IMR-90 (cell line): ENCODE results near the gene AOPEP. TPM values are rescaled to one million over a fixed set of nuclear protein-coding genes. Genes with fewer than 3 reads are reported as not detected.
A peak's percentile ranks its signal among the peaks of the same experiment; 100 is the strongest.

Source experiments
- ATAC-seq: fragments of 200-7000 bp; cut with Tn5 transposase; 2 replicates; pipeline ENCODE4 v1.9.1; 2020; ENCODE audit warnings: low read depth, mild to moderate bottlenecking, moderate library complexity
- BruUV-seq: library from RNA; stranded (reverse); fragments of 400-500 nt; replicated peaks from 2 replicates; lab custom pipeline; 2021; lab: Mats Ljungman, UMichigan
- CTCF ChIA-PET: fragments of 300-600 bp; formaldehyde crosslinking; extraction: SDS; loops from one replicate; lab custom pipeline; 2021; ENCODE audit warnings: antibody characterized with exemption; lab: Yijun Ruan, JAX
- POLR2A ChIA-PET: fragments of 300-600 bp; sonication (Branson Sonifier 250); formaldehyde crosslinking; loops from one replicate; lab custom pipeline; 2022; ENCODE audit warnings: antibody characterized with exemption; ENCODE audit not compliant: unreplicated experiment; lab: Charles Lee
- DNase-seq: peaks from one replicate; pipeline ENCODE4 v3.0.0; 2013
- H2AFZ ChIP-seq: replicated peaks from 2 replicates; pipeline ENCODE3; 2013; ENCODE audit warnings: low read length, mild to moderate bottlenecking; ENCODE audit not compliant: poor library complexity
- H2AK5ac ChIP-seq: 2 replicates; pipeline ENCODE4 v1.6.1; 2013; ENCODE audit warnings: low read depth, low read length, inconsistent platforms
- H2AK9ac ChIP-seq: replicated peaks from 2 replicates; pipeline ENCODE3; 2013; ENCODE audit warnings: mild to moderate bottlenecking, low read depth, low read length, moderate library complexity; ENCODE audit not compliant: poor library complexity
- H2BK120ac ChIP-seq: 2 replicates; pipeline ENCODE4 v1.6.1; 2013; ENCODE audit warnings: low read depth, low read length, inconsistent platforms
- H2BK15ac ChIP-seq: 3 replicates; pipeline ENCODE4 v1.6.1; 2013; ENCODE audit warnings: low read depth, low read length, inconsistent platforms
- H2BK20ac ChIP-seq: 2 replicates; pipeline ENCODE4 v1.6.1; 2013; ENCODE audit warnings: low read depth, mild to moderate bottlenecking, inconsistent platforms, low read length, moderate library complexity
- H2BK5ac ChIP-seq: 2 replicates; pipeline ENCODE4 v1.6.1; 2013; ENCODE audit warnings: mild to moderate bottlenecking, low read depth, low read length, inconsistent platforms; ENCODE audit not compliant: poor library complexity, severe bottlenecking
- H3K14ac ChIP-seq: replicated peaks from 2 replicates; pipeline ENCODE4 v1.6.1; 2013; ENCODE audit warnings: low read depth, low read length, inconsistent platforms
- H3K18ac ChIP-seq: 2 replicates; pipeline ENCODE4 v1.6.1; 2013; ENCODE audit warnings: low read depth, low read length, control low read depth
- H3K23ac ChIP-seq: 2 replicates; pipeline ENCODE4 v1.6.1; 2013; ENCODE audit warnings: low read depth, low read length, inconsistent platforms
- H3K27ac ChIP-seq: 2 replicates; pipeline ENCODE4 v1.5.1; 2013; ENCODE audit warnings: mild to moderate bottlenecking, control low read depth, low read length; ENCODE audit not compliant: insufficient read depth
- H3K27me3 ChIP-seq: 2 replicates; pipeline ENCODE4 v1.6.1; 2013; ENCODE audit warnings: low read length; ENCODE audit not compliant: control insufficient read depth, insufficient read depth
- H3K36me3 ChIP-seq: 2 replicates; pipeline ENCODE4 v1.6.1; 2013; ENCODE audit warnings: low read length, mixed read lengths; ENCODE audit not compliant: control insufficient read depth, insufficient read depth
- H3K4ac ChIP-seq: 2 replicates; pipeline ENCODE4 v1.6.1; 2013; ENCODE audit warnings: low read depth, low read length, inconsistent platforms
- H3K4me1 ChIP-seq: 2 replicates; pipeline ENCODE4 v1.6.1; 2013; ENCODE audit warnings: low read length, mixed read lengths; ENCODE audit not compliant: control insufficient read depth, insufficient read depth
- H3K4me2 ChIP-seq: 2 replicates; pipeline ENCODE4 v1.6.1; 2013; ENCODE audit warnings: low read depth, mild to moderate bottlenecking, control low read depth, low read length, moderate library complexity
- H3K4me3 ChIP-seq: 2 replicates; pipeline ENCODE4 v1.5.1; 2013; ENCODE audit warnings: low read depth, mild to moderate bottlenecking, control low read depth, low read length, moderate library complexity; ENCODE audit not compliant: insufficient read depth
- H3K56ac ChIP-seq: 2 replicates; pipeline ENCODE4 v1.6.1; 2013; ENCODE audit warnings: low read length, inconsistent platforms; ENCODE audit not compliant: insufficient read depth; ENCODE audit errors: extremely low read depth
- H3K79me1 ChIP-seq, 2 experiments: 2 replicates each; pipeline ENCODE4 v1.6.1; 2013; ENCODE audit warnings: low read length in 2 of 2, inconsistent platforms in 1 of 2, low read depth in 1 of 2
- H3K9ac ChIP-seq: 2 replicates; pipeline ENCODE4 v1.6.1; 2013; ENCODE audit warnings: low read depth, low read length, control low read depth
- H3K9me1 ChIP-seq: 2 replicates; pipeline ENCODE4 v1.6.1; 2013; ENCODE audit warnings: low read length, inconsistent platforms; ENCODE audit not compliant: insufficient read depth
- H3K9me3 ChIP-seq: 2 replicates; pipeline ENCODE4 v1.6.1; 2013; ENCODE audit warnings: low read length; ENCODE audit not compliant: control insufficient read depth, insufficient read depth
- H4K20me1 ChIP-seq: 2 replicates; pipeline ENCODE4 v1.6.1; 2013; ENCODE audit warnings: low read length, inconsistent platforms; ENCODE audit not compliant: insufficient read depth
- H4K5ac ChIP-seq: 2 replicates; pipeline ENCODE4 v1.6.1; 2013; ENCODE audit warnings: mild to moderate bottlenecking, low read depth, low read length, control low read depth
- H4K8ac ChIP-seq, 2 experiments: 2 replicates each; pipeline ENCODE4 v1.6.1; 2013; ENCODE audit warnings: low read depth in 2 of 2, low read length in 2 of 2, control low read depth in 1 of 2, inconsistent platforms in 1 of 2
- H4K91ac ChIP-seq: 2 replicates; pipeline ENCODE4 v1.6.1; 2013; ENCODE audit warnings: low read depth, low read length, inconsistent platforms; ENCODE audit not compliant: insufficient read depth
- BHLHE40 ChIP-seq: fragments of 150-350 bp; IDR thresholded peaks from 2 replicates; pipeline ENCODE4 v1.6.1; 2016; ENCODE audit warnings: mild to moderate bottlenecking, low read depth, low read length
- CEBPB ChIP-seq: IDR thresholded peaks from 2 replicates; pipeline ENCODE4 v1.6.1; 2012; ENCODE audit warnings: low read depth, low read length, improper control_type of control experiment
- CHD1 ChIP-seq: IDR thresholded peaks from 2 replicates; pipeline ENCODE4 v1.6.1; 2012; ENCODE audit warnings: low read depth, low read length, improper control_type of control experiment
- CTCF ChIP-seq: conservative IDR thresholded peaks from 2 replicates; pipeline ENCODE4 v1.5.1; 2012; ENCODE audit warnings: mild to moderate bottlenecking, low read depth, low read length, improper control_type of control experiment
- FOS ChIP-seq: fragments of 150-350 bp; IDR thresholded peaks from 2 replicates; pipeline ENCODE4 v1.6.1; 2016; ENCODE audit warnings: low read depth, low read length
- MAFK ChIP-seq: IDR thresholded peaks from 2 replicates; pipeline ENCODE4 v1.6.1; 2012; ENCODE audit warnings: low read depth, low read length, improper control_type of control experiment
- MAZ ChIP-seq: IDR thresholded peaks from 2 replicates; pipeline ENCODE4 v1.6.1; 2012; ENCODE audit warnings: low read depth, mild to moderate bottlenecking, low read length, improper control_type of control experiment, moderate library complexity, borderline replicate concordance
- MXI1 ChIP-seq: IDR thresholded peaks from 2 replicates; pipeline ENCODE4 v1.6.1; 2012; ENCODE audit warnings: low read depth, mild to moderate bottlenecking, low read length, moderate library complexity, borderline replicate concordance
- NFE2L2 ChIP-seq: fragments of 150-350 bp; IDR thresholded peaks from 2 replicates; pipeline ENCODE4 v1.6.1; 2016; ENCODE audit warnings: low read depth, mild to moderate bottlenecking, low read length
- POLR2A ChIP-seq: IDR thresholded peaks from 2 replicates; pipeline ENCODE4 v1.6.1; 2012; ENCODE audit warnings: mild to moderate bottlenecking, low read depth, low read length
- RCOR1 ChIP-seq: IDR thresholded peaks from 2 replicates; pipeline ENCODE4 v1.6.1; 2012; ENCODE audit warnings: mild to moderate bottlenecking, low read length, improper control_type of control experiment; ENCODE audit not compliant: insufficient replicate concordance
- SMC3 ChIP-seq: fragments of 150-350 bp; IDR thresholded peaks from 2 replicates; pipeline ENCODE4 v1.6.1; 2016; ENCODE audit warnings: low read depth, mild to moderate bottlenecking, antibody characterized with exemption, low read length, moderate library complexity
- WGBS, 2 experiments: methylation state at CpG; one replicate each; pipeline versions ENCODE4 v1.1.5 to v1.1.7; 2013; ENCODE audit warnings: missing lambda C conversion rate in 2 of 2; ENCODE audit not compliant: insufficient read length in 1 of 2; ENCODE audit errors: extremely low coverage in 2 of 2; 5-methylcytosine and 5-hydroxymethylcytosine counted together
- dilution Hi-C: fragments of 300-500 bp; cut with HindIII; formaldehyde crosslinking; loops from one replicate; pipeline ENCODE4 v1.14.3; 2018; ENCODE audit warnings: low sequenced_read_pairs; ENCODE audit not compliant: unreplicated experiment
- in situ Hi-C: fragments of 300-500 bp; cut with MboI; formaldehyde crosslinking; loops from 3 replicates; pipeline ENCODE4 v1.14.3; 2019; ENCODE audit warnings: low sequenced_read_pairs, inconsistent platforms, mixed read lengths
- intact Hi-C: fragments of 100-400 bp; cut with micrococcal nuclease; formaldehyde crosslinking; loops from 2 replicates; pipeline ENCODE4 v1.10.0; 2022
- polyA plus RNA-seq, 3 experiments: library from polyadenylated mRNA; depleted of rRNA; stranded (reverse); fragments of >200 nt; gene quantifications; 2 replicates each; pipeline ENCODE4 v1.2.3, GENCODE V29; 2012; ENCODE audit warnings: low replicate concordance in 1 of 3
- total RNA-seq: library from RNA; depleted of rRNA; stranded (reverse); fragments of >200 nt; gene quantifications from 2 replicates; pipeline ENCODE4 v1.2.3, GENCODE V29; 2012
- TF ChIP-seq, protein P1 (sequence below): fragments of 150-350 bp; IDR thresholded peaks from 2 replicates; pipeline ENCODE4 v1.6.1; 2016; ENCODE audit warnings: low read depth, mild to moderate bottlenecking, low read length, moderate library complexity, borderline replicate concordance

AOPEP gene
- total and polyA plus RNA-seq, 2 of the 4 experiments (the other 2 are of a cell fraction), result 34.9 to 38.7 TPM

DNA sequence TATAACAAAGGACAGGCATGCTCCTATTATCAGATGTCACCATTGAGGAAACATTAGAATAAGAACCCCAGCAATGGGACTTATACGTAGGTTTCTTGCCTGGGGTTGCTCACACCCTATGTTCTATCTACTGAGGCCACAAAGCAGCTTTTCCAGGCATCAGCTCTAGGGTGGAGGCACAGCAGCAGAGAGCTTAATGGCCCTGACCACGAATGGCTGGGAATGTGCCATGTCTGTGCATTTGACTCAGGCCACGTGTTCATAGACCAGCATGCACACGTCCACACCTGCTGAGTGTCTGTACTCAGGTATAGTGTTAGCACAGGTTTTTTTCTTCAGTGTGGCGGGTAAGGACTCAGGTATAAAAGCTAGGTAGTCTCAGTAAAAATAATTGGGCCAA is 129.4 kb downstream of the AOPEP start:
- no peak overlapping the region for H2BK5ac ChIP-seq
- 80% methylated on average over 2 of the region's 5 CpGs; no CpG with 5 or more reads in 1 of the 2 experiments for WGBS, 2 experiments
- in situ Hi-C loops (no loop called here), dilution Hi-C loops (no loop called here), intact Hi-C loops (loop anchor here (5.0 kb wide), 1 partner anchor 34 kb away; no protein-coding TSS in a partner anchor)
- no peak for DNase-seq
- no peak overlapping the region for H4K5ac ChIP-seq
- peaks cover 9% of the 10 kb centered on the region for H3K4me1 ChIP-seq
- no peak overlapping the region for H3K27ac ChIP-seq
- no peak overlapping the region for H3K18ac ChIP-seq
- H3K4me3 ChIP-seq, result no peak overlapping the region
- H4K91ac ChIP-seq, result no peak overlapping the region
- no peak overlapping the region for H3K9ac ChIP-seq
- no peak overlapping the region for H3K14ac ChIP-seq
- no peak overlapping the region for H2BK15ac ChIP-seq
- no peak overlapping the region for H3K4me2 ChIP-seq
- no peak overlapping the region for H2BK120ac ChIP-seq
- no peak overlapping the region for H3K23ac ChIP-seq
- ChIA-PET CTCF (no interaction called here), POLR2A (no interaction called here)
- no peak overlapping the region for H3K56ac ChIP-seq
- H3K36me3 ChIP-seq, result peaks cover 2% of the 10 kb centered on the region
- H3K9me1 ChIP-seq, result peaks cover 11% of the 10 kb centered on the region
- H3K9me3 ChIP-seq, result 0 out of 2 replicates have a peak, but pooled peaks cover 2% of the 10 kb centered on the region
- no peak overlapping the region for H2BK20ac ChIP-seq
- no peak overlapping the region for H4K8ac ChIP-seq
- no peak overlapping the region for H2AFZ ChIP-seq
- H2AK9ac ChIP-seq, result no peak overlapping the region
- no peak overlapping the region for H3K4ac ChIP-seq
- no peak for ATAC-seq
- BruUV-seq, result no TSS peak
- H3K27me3 ChIP-seq, result no peaks in the 10 kb centered on the region
- H3K79me1 ChIP-seq, result peaks cover 0 to 14% of the 10 kb centered on the region in 2 experiments; a peak in 2 of 4 replicates
- 0 out of 2 replicates have a peak overlapping the region, but pooled peaks have one; percentile 13 for H2AK5ac ChIP-seq
- H4K20me1 ChIP-seq, result 0 out of 2 replicates have a peak, but pooled peaks cover under 1% of the 10 kb centered on the region
- no peak for TF ChIP-seq CHD1
- TF ChIP-seq MAFK, result no peak
- TF ChIP-seq MAZ, result no peak
- no peak for TF ChIP-seq POLR2A
- TF ChIP-seq RCOR1, result no peak
- no peak for TF ChIP-seq MXI1
- no peak for TF ChIP-seq SMC3
- TF ChIP-seq FOS, result no peak
- no peak for TF ChIP-seq BHLHE40
- TF ChIP-seq CTCF, result no peak
- no peak for TF ChIP-seq CEBPB
- TF ChIP-seq, protein P1, sequence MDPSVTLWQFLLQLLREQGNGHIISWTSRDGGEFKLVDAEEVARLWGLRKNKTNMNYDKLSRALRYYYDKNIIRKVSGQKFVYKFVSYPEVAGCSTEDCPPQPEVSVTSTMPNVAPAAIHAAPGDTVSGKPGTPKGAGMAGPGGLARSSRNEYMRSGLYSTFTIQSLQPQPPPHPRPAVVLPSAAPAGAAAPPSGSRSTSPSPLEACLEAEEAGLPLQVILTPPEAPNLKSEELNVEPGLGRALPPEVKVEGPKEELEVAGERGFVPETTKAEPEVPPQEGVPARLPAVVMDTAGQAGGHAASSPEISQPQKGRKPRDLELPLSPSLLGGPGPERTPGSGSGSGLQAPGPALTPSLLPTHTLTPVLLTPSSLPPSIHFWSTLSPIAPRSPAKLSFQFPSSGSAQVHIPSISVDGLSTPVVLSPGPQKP, result no peak
- no peak for TF ChIP-seq NFE2L2
